ENCODE measurements around the gene GRK3. TPM values are rescaled to one million over a fixed set of nuclear protein-coding genes. Genes with fewer than 3 reads are reported as not detected.

Gene GRK3
- total RNA-seq, 2 donors from 2014 or later = 6.2 to 9.1 TPM

- TF ChIP-seq CTCF (IDR thresholded peaks at IDR 0.05) = no peak
- DNase-seq (ENCODE audit: low spot score) = no peak
- Histone ChIP-seq H3K27ac (no peak overlapping the region), H3K36me3 (no peaks in the 10 kb centered on the region), H3K4me3 (no peak overlapping the region), H3K27me3 (no peaks in the 10 kb centered on the region), H3K4me1 (peaks cover 0 to 20% of the 10 kb centered on the region in 2 donors), H3K9me3 (no peaks in the 10 kb centered on the region)
These were observed 134.5 kb downstream of the GRK3 start for GRCh38 chr22:25698978-25699377.

GRCh38 chr22:25701056-25701780 is 136.7 kb downstream of the GRK3 start:
- Histone ChIP-seq H3K36me3 (no peaks in the 10 kb centered on the region), H3K27me3 (no peaks in the 10 kb centered on the region), H3K27ac (peak overlapping the region; percentile 49 to 61), H3K4me3 (no peak overlapping the region), H3K9me3 (no peaks in the 10 kb centered on the region), H3K4me1 (peaks cover 0 to 15% of the 10 kb centered on the region in 2 donors)
- DNase-seq (ENCODE audit: low spot score) = no peak
- no peak for TF ChIP-seq CTCF (IDR thresholded peaks at IDR 0.05)

GRCh38 chr22:25702040-25702439 is 137.6 kb downstream of the GRK3 start:
- DNase-seq (ENCODE audit: low spot score) = no peak
- H3K4me1 ChIP-seq = peaks cover 0 to 15% of the 10 kb centered on the region in 2 donors
- no peak overlapping the region for H3K27ac ChIP-seq
- H3K27me3 ChIP-seq = no peaks in the 10 kb centered on the region
- H3K4me3 ChIP-seq = no peak overlapping the region
- peak in 1 of 2 donors; percentile 62 for TF ChIP-seq CTCF (IDR thresholded peaks at IDR 0.05)
- no peaks in the 10 kb centered on the region for H3K36me3 ChIP-seq
- no peaks in the 10 kb centered on the region for H3K9me3 ChIP-seq

GRCh38 chr22:25702571-25703167 is 138.2 kb downstream of the GRK3 start:
- no peaks in the 10 kb centered on the region for H3K36me3 ChIP-seq
- no peak overlapping the region for H3K4me3 ChIP-seq
- no peak for DNase-seq (ENCODE audit: low spot score)
- peaks cover 0 to 15% of the 10 kb centered on the region in 2 donors for H3K4me1 ChIP-seq
- no peaks in the 10 kb centered on the region for H3K27me3 ChIP-seq
- no peak for TF ChIP-seq CTCF (IDR thresholded peaks at IDR 0.05)
- no peaks in the 10 kb centered on the region for H3K9me3 ChIP-seq
- no peak overlapping the region for H3K27ac ChIP-seq

GRCh38 chr22:25704701-25705100 is 140.2 kb downstream of the GRK3 start:
- Histone ChIP-seq H3K4me3 (no peak overlapping the region), H3K27ac (no peak overlapping the region), H3K4me1 (peaks cover 0 to 15% of the 10 kb centered on the region in 2 donors), H3K36me3 (no peaks in the 10 kb centered on the region), H3K9me3 (no peaks in the 10 kb centered on the region), H3K27me3 (no peaks in the 10 kb centered on the region)
- TF ChIP-seq CTCF (IDR thresholded peaks at IDR 0.05) = no peak
- DNase-seq (ENCODE audit: low spot score) = no peak

Measured in right atrium auricular region (tissue), 2 donors.